GM12878 (cell line): ENCODE measurements around the gene ABCC1. TPM values are rescaled to one million over a fixed set of nuclear protein-coding genes. Genes with fewer than 3 reads are reported as not detected.

ENCODE experiments used
- ATAC-seq: fragments of 200-7000 bp; cut with Tn5 transposase; 3 replicates; pipeline ENCODE4 v1.9.1; 2020; ENCODE audit warnings: mild to moderate bottlenecking, moderate library complexity
- BruUV-seq: library from RNA; stranded (reverse); fragments of 400-500 nt; replicated peaks from 2 replicates; lab custom pipeline; 2021; lab: Mats Ljungman, UMichigan
- CTCF ChIA-PET: fragments of 300-600 bp; sonication (Branson Sonifier 250); formaldehyde crosslinking; extraction: SDS; loops from one replicate; lab custom pipeline; 2021; ENCODE audit warnings: inconsistent platforms; lab: Yijun Ruan, JAX
- POLR2A ChIA-PET: fragments of 350-600 bp; formaldehyde crosslinking; extraction: SDS; loops from one replicate; lab custom pipeline; 2021; ENCODE audit warnings: inconsistent platforms; lab: Charles Lee
- RAD21 ChIA-PET: fragments of 300-600 bp; sonication (Branson Sonifier 250); formaldehyde crosslinking; loops from one replicate; lab custom pipeline; 2023; ENCODE audit warnings: antibody characterized with exemption; ENCODE audit not compliant: unreplicated experiment; lab: Charles Lee
- SMC1A ChIA-PET: fragments of 300-600 bp; sonication (Branson Sonifier 250); formaldehyde crosslinking; loops from one replicate; lab custom pipeline; 2023; ENCODE audit not compliant: unreplicated experiment, uncharacterized antibody; lab: Charles Lee
- DNase-seq: peaks from one replicate; pipeline ENCODE4 v3.0.0-alpha.2; 2011; ENCODE audit warnings: low read depth, low spot score
- FAIRE-seq: peaks from 3 replicates; lab custom pipeline; 2011; peaks lifted over from hg19 to GRCh38; lab: Jason Lieb, UNC
- H2AFZ ChIP-seq: 2 replicates; pipeline ENCODE4 v1.6.0; 2011; ENCODE audit warnings: low read depth, low read length, control low read depth; ENCODE audit not compliant: control insufficient read depth
- H3K27ac ChIP-seq: 2 replicates; pipeline ENCODE4 v1.5.1; 2011; ENCODE audit warnings: control low read depth; ENCODE audit not compliant: control insufficient read depth, insufficient read depth
- H3K27me3 ChIP-seq, 2 experiments: replicated peaks in 1 of 2; 2 replicates each; pipeline versions ENCODE4 v1.6.0 to v1.6.1; 2011; ENCODE audit warnings: low read length in 1 of 2; ENCODE audit not compliant: control insufficient read depth in 2 of 2, insufficient read depth in 2 of 2
- H3K36me3 ChIP-seq, 2 experiments: 2 replicates each; pipeline ENCODE4 v1.5.1; 2011; ENCODE audit warnings: low read length in 1 of 2; ENCODE audit not compliant: control insufficient read depth in 2 of 2, insufficient read depth in 2 of 2
- H3K4me1 ChIP-seq: 2 replicates; pipeline ENCODE4 v1.6.1; 2011; ENCODE audit warnings: mild to moderate bottlenecking, low read length, moderate library complexity, mixed read lengths; ENCODE audit not compliant: control insufficient read depth, insufficient read depth
- H3K4me2 ChIP-seq: 2 replicates; pipeline ENCODE4 v1.6.0; 2011; ENCODE audit warnings: control low read depth; ENCODE audit not compliant: control insufficient read depth, insufficient read depth
- H3K4me3 ChIP-seq: fragments of 200-600 bp; sonication (generic); 2 replicates; pipeline ENCODE4 v1.5.1; 2016
- H3K79me2 ChIP-seq: 2 replicates; pipeline ENCODE4 v1.6.0; 2011; ENCODE audit warnings: low read length; ENCODE audit not compliant: control insufficient read depth, insufficient read depth
- H3K9ac ChIP-seq: 2 replicates; pipeline ENCODE4 v1.8.0; 2011; ENCODE audit warnings: low read length, control low read depth, mixed read lengths; ENCODE audit not compliant: control insufficient read depth, insufficient read depth
- H3K9me3 ChIP-seq: replicated peaks from 3 replicates; pipeline ENCODE4 v1.5.1; 2011; ENCODE audit warnings: mild to moderate bottlenecking, low read length; ENCODE audit not compliant: control insufficient read depth, insufficient read depth
- H4K20me1 ChIP-seq: 2 replicates; pipeline ENCODE4 v1.6.0; 2011; ENCODE audit not compliant: control insufficient read depth, insufficient read depth
- BCL11A ChIP-seq: IDR thresholded peaks from 2 replicates; pipeline ENCODE4 v1.6.1; 2011; ENCODE audit warnings: low read depth, low read length
- CEBPB ChIP-seq, 2 experiments: fragments of 150-350 bp in 1 of 2; IDR thresholded peaks; 2 replicates each; pipeline ENCODE4 v1.6.1; 2012 to 2014; ENCODE audit warnings: low read depth in 2 of 2, low read length in 2 of 2, borderline replicate concordance in 1 of 2, inconsistent platforms in 1 of 2
- IRF4 ChIP-seq: IDR thresholded peaks from 2 replicates; pipeline ENCODE4 v1.6.1; 2011; ENCODE audit warnings: low read depth, low read length
- IRF5 ChIP-seq: fragments of 450-650 bp; IDR thresholded peaks from 2 replicates; pipeline ENCODE4 v1.6.1; 2017; ENCODE audit warnings: borderline replicate concordance
- MXI1 ChIP-seq: fragments of 150-350 bp; IDR thresholded peaks from 2 replicates; pipeline ENCODE4 v1.6.1; 2011; ENCODE audit warnings: low read depth, mild to moderate bottlenecking, inconsistent platforms, low read length, improper control_type of control experiment
- MYB ChIP-seq: fragments of 150-350 bp; IDR thresholded peaks from 2 replicates; pipeline ENCODE4 v1.6.1; 2014; ENCODE audit warnings: mild to moderate bottlenecking, low read depth, low read length, borderline replicate concordance
- RAD51 ChIP-seq: fragments of 450-650 bp; IDR thresholded peaks from 2 replicates; pipeline ENCODE4 v1.6.1; 2016; ENCODE audit warnings: moderate library complexity, mild to moderate bottlenecking, inconsistent platforms
- RB1 ChIP-seq: fragments of 450-650 bp; formaldehyde crosslinking; IDR thresholded peaks from 2 replicates; pipeline ENCODE4 v1.6.1; 2017; ENCODE audit warnings: mild to moderate bottlenecking, borderline replicate concordance
- RBBP5 ChIP-seq: fragments of 200-600 bp; sonication (generic); conservative IDR thresholded peaks from 2 replicates; pipeline ENCODE4 v1.6.1; 2016
- RELA ChIP-seq: fragments of 450-650 bp; IDR thresholded peaks from 2 replicates; pipeline ENCODE4 v1.8.0; 2014; ENCODE audit warnings: borderline replicate concordance; ENCODE audit not compliant: partially characterized antibody
- RELB ChIP-seq: fragments of 450-650 bp; IDR thresholded peaks from 2 replicates; pipeline ENCODE4 v1.6.1; 2017; ENCODE audit warnings: low read depth, mild to moderate bottlenecking, moderate library complexity
- STAT1 ChIP-seq: fragments of 450-650 bp; conservative IDR thresholded peaks from 2 replicates; pipeline ENCODE4 v1.6.1; 2014; ENCODE audit warnings: antibody characterized with exemption, mild to moderate bottlenecking
- TCF12 ChIP-seq: IDR thresholded peaks from 2 replicates; pipeline ENCODE4 v1.6.1; 2011; ENCODE audit warnings: low read depth, mild to moderate bottlenecking, low read length
- TCF3 ChIP-seq: IDR thresholded peaks from 2 replicates; pipeline ENCODE4 v1.6.1; 2012; ENCODE audit warnings: low read depth, mild to moderate bottlenecking, low read length, borderline replicate concordance; ENCODE audit not compliant: insufficient read depth
- YBX1 ChIP-seq: fragments of 450-650 bp; IDR thresholded peaks from 2 replicates; pipeline ENCODE4 v1.6.1; 2016; ENCODE audit warnings: antibody characterized with exemption
- ZBTB11 ChIP-seq: fragments of 450-650 bp; formaldehyde crosslinking; IDR thresholded peaks from 2 replicates; pipeline ENCODE4 v1.5.0; 2022; ENCODE audit warnings: mild to moderate bottlenecking, missing genetic modification characterization
- ZNF274 ChIP-seq: IDR thresholded peaks from one replicate; pipeline ENCODE4 v1.8.0; 2011; ENCODE audit not compliant: insufficient read length, insufficient read depth
- ZNF384 ChIP-seq: IDR thresholded peaks from 2 replicates; pipeline ENCODE4 v1.6.1; 2012; ENCODE audit warnings: low read depth, mild to moderate bottlenecking, low read length, improper control_type of control experiment, borderline replicate concordance
- WGBS: methylation state at CpG from one replicate; pipeline ENCODE4 v1.1.6; 2016; ENCODE audit warnings: low lambda C conversion rate; ENCODE audit not compliant: insufficient replicate concordance, insufficient coverage; ENCODE audit errors: missing lambda C conversion rate; 5-methylcytosine and 5-hydroxymethylcytosine counted together
- in situ Hi-C: fragments of 300-500 bp; cut with MboI; formaldehyde crosslinking; loops from 9 replicates; pipeline ENCODE4 v1.14.3; 2018; ENCODE audit warnings: mixed read lengths
- intact Hi-C: fragments of 100-400 bp; cut with micrococcal nuclease; formaldehyde crosslinking; loops from one replicate; pipeline ENCODE4 v1.14.2; 2022; ENCODE audit not compliant: unreplicated experiment
- polyA plus RNA-seq, 11 experiments: library from polyadenylated mRNA; depleted of rRNA in 4 of 11; unstranded in 6 of 11; stranded (reverse) in 5 of 11; fragments of >200 nt; fragmentation: Nextera tagmentation in 4 of 11; fragmentation: Illumina TruSeq in 1 of 11; extraction: Ambion mirVana in 4 of 11; extraction: Trizol in 1 of 11; gene quantifications; 1 replicate in 1 of 11; 2 replicates in 10 of 11; pipeline versions ENCODE4 v1.2.1 to v1.2.3, GENCODE V29; 2011 to 2016; ENCODE audit warnings: inconsistent platforms in 2 of 11, missing spikeins in 2 of 11, low read depth in 1 of 11
- total RNA-seq, 4 experiments: library from RNA; depleted of rRNA in 3 of 4; stranded (reverse); fragments of >200 nt in 3 of 4; fragmentation: Illumina TruSeq in 1 of 4; extraction: Trizol in 1 of 4; gene quantifications; 2 replicates each; pipeline versions ENCODE4 v1.2.1 to v1.2.3, GENCODE V29; 2013 to 2021

The ABCC1 gene
- total and polyA plus RNA-seq, 10 of the 15 experiments (the other 5 are each of a cell fraction or from before 2014, with no cell fraction given): 3.2 to 44.6 (median 14.5) TPM

GRCh38 chr16:15967655-15968315, 18.4 kb downstream of the ABCC1 start:
- FAIRE-seq (no peak), ATAC-seq (no peak), DNase-seq (no peak)
- ChIA-PET POLR2A (interaction anchor here (0.6 to 0.7 kb wide), 3 partner anchors 20 to 96 kb away, joined by 3 read pairs; no protein-coding TSS in a partner anchor), RAD21 (no interaction called here), CTCF (no interaction called here), SMC1A (no interaction called here)
- Histone ChIP-seq H3K4me3 (no peak overlapping the region), H2AFZ (no peak overlapping the region), H3K4me1 (no peaks in the 10 kb centered on the region), H3K27me3 (no peaks in the 10 kb centered on the region), H3K36me3 (peaks cover 6 to 9% of the 10 kb centered on the region in 2 experiments; a peak in 3 of 4 replicates), H3K9ac (no peak overlapping the region), H3K4me2 (no peak overlapping the region), H4K20me1 (no peaks in the 10 kb centered on the region), H3K79me2 (peaks cover 76% of the 10 kb centered on the region), H3K9me3 (peaks cover 32% of the 10 kb centered on the region), H3K27ac (no peak overlapping the region)
- intact Hi-C loops: no loop called here
- BruUV-seq: no TSS peak
- 89% methylated on average over 11 of the region's 11 CpGs for WGBS
- in situ Hi-C loops: no loop called here
- TF ChIP-seq IRF4: no peak
- no peak for TF ChIP-seq CEBPB (IDR thresholded peaks at IDR 0.05; ENCODE audit: borderline replicate concordance in 1 of 2, low read depth in 2 of 2, low read length in 2 of 2)
- no peak for TF ChIP-seq MYB
- TF ChIP-seq YBX1: no peak
- TF ChIP-seq ZNF274: no peak
- TF ChIP-seq RB1: no peak
- TF ChIP-seq RELB: no peak
- TF ChIP-seq RAD51: no peak
- no peak for TF ChIP-seq RBBP5
- no peak for TF ChIP-seq STAT1
- TF ChIP-seq TCF12: no peak
- no peak for TF ChIP-seq TCF3
- TF ChIP-seq ZBTB11 (CRISPR knock-in tag): no peak
- no peak for TF ChIP-seq ZNF384
- no peak for TF ChIP-seq RELA
- TF ChIP-seq BCL11A: no peak
- TF ChIP-seq IRF5: no peak
- TF ChIP-seq MXI1: no peak
